Endothelial cell of umbilical vein (primary cell): ENCODE results near the gene NEK4. TPM values are rescaled to one million over a fixed set of nuclear protein-coding genes. Genes with fewer than 3 reads are reported as not detected.

Experiments
- BruUV-seq: library from RNA; stranded (reverse); fragments of 400-500 nt; replicated peaks from 2 replicates; lab custom pipeline; 2021; lab: Mats Ljungman, UMichigan
- CTCF ChIA-PET: fragments of 300-600, 350-600 bp; sonication (Branson Sonifier 250); formaldehyde crosslinking; loops from one replicate; lab custom pipeline; 2021; ENCODE audit warnings: antibody characterized with exemption, inconsistent platforms; lab: Charles Lee
- POLR2A ChIA-PET: fragments of 300-600, 350-600 bp; sonication (Branson Sonifier 250); formaldehyde crosslinking; loops from one replicate; lab custom pipeline; 2021; ENCODE audit warnings: antibody characterized with exemption, inconsistent platforms; lab: Charles Lee
- DNase-seq: peaks from one replicate; pipeline ENCODE4 v3.0.0-alpha.2; 2011; ENCODE audit warnings: low read depth, low spot score
- FAIRE-seq: peaks from 2 replicates; lab custom pipeline; 2011; peaks lifted over from hg19 to GRCh38; lab: Jason Lieb, UNC
- H2AFZ ChIP-seq: 2 replicates; pipeline ENCODE4 v1.6.0; 2012; ENCODE audit warnings: low read depth, low read length, control low read depth, inconsistent platforms
- H3K27ac ChIP-seq: 2 replicates; pipeline ENCODE4 v1.5.1; 2011; ENCODE audit warnings: low read depth, mild to moderate bottlenecking, control low read depth, low read length, moderate library complexity; ENCODE audit not compliant: insufficient read depth
- H3K27me3 ChIP-seq, 2 experiments: 2 replicates each; pipeline versions ENCODE4 v1.6.0 to v1.6.1; 2011; ENCODE audit warnings: low read length in 2 of 2, mixed read lengths in 1 of 2; ENCODE audit not compliant: control insufficient read depth in 2 of 2, insufficient read depth in 2 of 2
- H3K36me3 ChIP-seq, 2 experiments: 2 replicates in 1 of 2; 3 replicates in 1 of 2; pipeline ENCODE4 v1.5.1; 2011; ENCODE audit warnings: low read length in 2 of 2, mild to moderate bottlenecking in 1 of 2, moderate library complexity in 1 of 2; ENCODE audit not compliant: control insufficient read depth in 2 of 2, insufficient read depth in 2 of 2; ENCODE audit errors: extremely low read depth in 1 of 2
- H3K4me1 ChIP-seq: 3 replicates; pipeline ENCODE4 v1.5.1; 2011; ENCODE audit warnings: mild to moderate bottlenecking, low read length; ENCODE audit not compliant: control insufficient read depth, insufficient read depth; ENCODE audit errors: extremely low read depth
- H3K4me2 ChIP-seq: 2 replicates; pipeline ENCODE4 v1.6.1; 2011; ENCODE audit warnings: low read length, control low read depth, mixed read lengths; ENCODE audit not compliant: insufficient read depth
- H3K4me3 ChIP-seq, 3 experiments: fragments of 200-600 bp in 1 of 3; sonication (generic), shearing (Covaris generic) in 1 of 3; replicated peaks in 1 of 3; 2 replicates each; pipeline ENCODE4 v1.5.1; 2011 to 2016; ENCODE audit warnings: control low read depth in 3 of 3, low read length in 3 of 3, mild to moderate bottlenecking in 2 of 3, inconsistent platforms in 1 of 3, low read depth in 1 of 3, moderate library complexity in 1 of 3; ENCODE audit not compliant: insufficient read depth in 1 of 3
- H3K79me2 ChIP-seq: 2 replicates; pipeline ENCODE4 v1.6.0; 2012; ENCODE audit warnings: low read length, inconsistent platforms; ENCODE audit not compliant: control insufficient read depth, insufficient read depth
- H3K9ac ChIP-seq: replicated peaks from 2 replicates; pipeline ENCODE3; 2011; ENCODE audit warnings: low read length, control low read depth; ENCODE audit not compliant: insufficient read depth; ENCODE audit errors: extremely low read depth
- H3K9me1 ChIP-seq: replicated peaks from 3 replicates; pipeline ENCODE4 v1.6.0; 2011; ENCODE audit warnings: mild to moderate bottlenecking, low read length; ENCODE audit not compliant: control insufficient read depth, insufficient read depth; ENCODE audit errors: extremely low read depth
- H3K9me3 ChIP-seq: replicated peaks from 2 replicates; pipeline ENCODE4 v1.5.1; 2012; ENCODE audit warnings: low read length, inconsistent platforms; ENCODE audit not compliant: control insufficient read depth, insufficient read depth
- H4K20me1 ChIP-seq: replicated peaks from 2 replicates; pipeline ENCODE3; 2011; ENCODE audit warnings: mild to moderate bottlenecking, low read length; ENCODE audit not compliant: control insufficient read depth, insufficient read depth; ENCODE audit errors: extremely low read depth
- CTCF ChIP-seq, 2 donors: IDR thresholded peaks; 1 replicate in 1 of 2; 2 replicates in 1 of 2; pipeline ENCODE4 v1.5.1; 2011; ENCODE audit warnings: low read length in 2 of 2, mild to moderate bottlenecking in 2 of 2, moderate library complexity in 2 of 2, control low read depth in 1 of 2, inconsistent platforms in 1 of 2, low read depth in 1 of 2; ENCODE audit not compliant: insufficient read depth in 1 of 2; ENCODE audit errors: extremely low read depth in 1 of 2
- EZH2 ChIP-seq: IDR thresholded peaks from 2 replicates; pipeline ENCODE4 v1.6.1; 2012; ENCODE audit warnings: borderline replicate concordance, low read depth, mild to moderate bottlenecking, moderate library complexity, low read length, inconsistent platforms; ENCODE audit not compliant: severe bottlenecking
- FOS ChIP-seq: IDR thresholded peaks from 2 replicates; pipeline ENCODE4 v1.6.1; 2011; ENCODE audit warnings: mild to moderate bottlenecking, low read length, moderate library complexity, borderline replicate concordance; ENCODE audit not compliant: insufficient read depth
- MAX ChIP-seq: IDR thresholded peaks from 2 replicates; pipeline ENCODE4 v1.6.1; 2011; ENCODE audit not compliant: insufficient read depth, insufficient read length
- MYC ChIP-seq: IDR thresholded peaks from one replicate; pipeline ENCODE4 v1.6.1; 2011; ENCODE audit warnings: mild to moderate bottlenecking, low read depth, low read length
- POLR2A ChIP-seq: IDR thresholded peaks from 2 replicates; pipeline ENCODE4 v1.6.1; 2012; ENCODE audit warnings: low read depth, mild to moderate bottlenecking, control low read depth, low read length
- POLR2AphosphoS5 ChIP-seq: IDR thresholded peaks from 2 replicates; pipeline ENCODE4 v1.6.1; 2012; ENCODE audit warnings: low read depth, mild to moderate bottlenecking, control low read depth, low read length, moderate library complexity; ENCODE audit not compliant: insufficient read depth
- dilution Hi-C: fragments of 300-500 bp; cut with MboI; formaldehyde crosslinking; loops from one replicate; pipeline ENCODE4 v1.15.0; 2019; ENCODE audit warnings: low sequenced_read_pairs; ENCODE audit not compliant: extremely low pct_ligation_motif_present
- intact Hi-C: fragments of 100-400 bp; cut with micrococcal nuclease; formaldehyde crosslinking; loops from one replicate; pipeline ENCODE4 v1.10.0; 2022
- polyA plus RNA-seq, 4 experiments: library from polyadenylated mRNA; depleted of rRNA in 3 of 4; stranded (reverse) in 3 of 4; unstranded in 1 of 4; fragments of >200 nt; gene quantifications; 2 replicates each; pipeline versions ENCODE4 v1.2.1 to v1.2.3, GENCODE V29; 2011 to 2012; ENCODE audit warnings: missing spikeins in 1 of 4
- total RNA-seq: library from RNA; stranded (reverse); gene quantifications from 2 replicates; pipeline ENCODE4 v1.2.3, GENCODE V29; 2021

The NEK4 gene
- total and polyA plus RNA-seq, 2 donors (not counting 3 experiments of a cell fraction or from before 2014, with no cell fraction given): 4.4 to 20.8 TPM

DNA sequence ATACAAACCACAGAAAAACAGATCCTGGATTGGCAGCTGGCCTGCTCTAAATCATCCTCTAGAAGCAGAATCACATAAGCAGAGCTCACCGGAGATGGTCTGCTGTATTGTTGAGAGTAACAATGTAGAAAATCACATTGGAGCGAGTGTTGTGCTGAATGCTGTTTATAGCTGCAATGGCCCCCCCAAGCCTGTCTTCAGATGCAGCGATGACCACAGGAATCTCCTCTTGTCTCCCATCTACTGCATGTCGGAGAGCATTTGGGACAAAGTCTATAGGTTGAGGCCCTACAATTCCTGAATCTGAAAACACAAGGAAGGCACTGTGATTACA is 73.1 kb downstream of the NEK4 start:
- Histone ChIP-seq H3K36me3 (peaks cover 29 to 41% of the 10 kb centered on the region in 2 experiments), H3K9me3 (no peaks in the 10 kb centered on the region), H3K9ac (no peak overlapping the region), H3K27ac (no peak overlapping the region), H3K4me1 (no peaks in the 10 kb centered on the region), H3K79me2 (peaks cover 19% of the 10 kb centered on the region), H3K9me1 (no peaks in the 10 kb centered on the region), H3K4me3 (no peak overlapping the region), H3K4me2 (no peak overlapping the region), H2AFZ (no peak overlapping the region), H4K20me1 (no peaks in the 10 kb centered on the region), H3K27me3 (no peaks in the 10 kb centered on the region)
- POLR2A ChIA-PET: no interaction called here
- CTCF ChIA-PET: no interaction called here
- no TSS peak for BruUV-seq
- intact Hi-C loops (no loop called here), dilution Hi-C loops (no loop called here)
- DNase-seq (no peak), FAIRE-seq (no peak)
- TF ChIP-seq CTCF (IDR thresholded peaks at IDR 0.05; ENCODE audit: extremely low read depth in 1 of 2, insufficient read depth in 1 of 2, low read depth in 1 of 2, low read length in 2 of 2): no peak
- no peak for TF ChIP-seq EZH2
- TF ChIP-seq MAX: no peak
- no peak for TF ChIP-seq POLR2A
- TF ChIP-seq MYC: no peak

GRCh38 chr3:52696830-52697631 is 73.7 kb downstream of the NEK4 start:
- DNase-seq (no peak), FAIRE-seq (no peak)
- peaks cover 30 to 43% of the 10 kb centered on the region in 2 experiments for H3K36me3 ChIP-seq
- ChIA-PET CTCF (no interaction called here), POLR2A (no interaction called here)
- no TSS peak for BruUV-seq
- peaks cover 16% of the 10 kb centered on the region for H3K79me2 ChIP-seq
- no peak overlapping the region for H3K4me2 ChIP-seq
- no peaks in the 10 kb centered on the region for H4K20me1 ChIP-seq
- H3K4me1 ChIP-seq: no peaks in the 10 kb centered on the region
- dilution Hi-C loops (no loop called here), intact Hi-C loops (no loop called here)
- H3K9me3 ChIP-seq: no peaks in the 10 kb centered on the region
- no peaks in the 10 kb centered on the region for H3K27me3 ChIP-seq
- TF ChIP-seq POLR2AphosphoS5 (no peak), MYC (no peak), EZH2 (no peak), FOS (no peak)
- no peak overlapping the region for H3K27ac ChIP-seq
- H2AFZ ChIP-seq: no peak overlapping the region
- no peak overlapping the region for H3K4me3 ChIP-seq
- no peak overlapping the region for H3K9ac ChIP-seq
- H3K9me1 ChIP-seq: no peaks in the 10 kb centered on the region
